Endodermal cell (in vitro differentiated cells): Measurements from ENCODE around the gene VN1R4. TPM values are rescaled to one million over a fixed set of nuclear protein-coding genes. Genes with fewer than 3 reads are reported as not detected.
"Not testable (repeated sequence)": the region's sequence is repeated elsewhere in the genome, so short reads cannot be mapped to it uniquely, and the experiment has no call there.

Source experiments
- DNase-seq: peaks from one replicate; pipeline ENCODE4 v3.0.0-alpha.2; 2017
- H3K27ac ChIP-seq: 2 replicates; pipeline ENCODE4 v1.5.1; 2013; ENCODE audit warnings: mild to moderate bottlenecking, low read depth, low read length, moderate library complexity
- H3K27me3 ChIP-seq: 2 replicates; pipeline ENCODE4 v1.6.1; 2013; ENCODE audit warnings: mild to moderate bottlenecking, low read length, moderate library complexity; ENCODE audit not compliant: insufficient read depth, control insufficient read depth, poor library complexity, severe bottlenecking
- H3K36me3 ChIP-seq: 2 replicates; pipeline ENCODE4 v1.7.0; 2013; ENCODE audit warnings: mild to moderate bottlenecking, low read length, moderate library complexity; ENCODE audit not compliant: control insufficient read depth, insufficient read depth
- H3K4me1 ChIP-seq: one replicate; pipeline ENCODE4 v1.7.0; 2013; ENCODE audit warnings: low read length; ENCODE audit not compliant: control insufficient read depth, insufficient read depth
- H3K4me3 ChIP-seq: 2 replicates; pipeline ENCODE4 v1.5.1; 2013; ENCODE audit warnings: mild to moderate bottlenecking, low read length, moderate library complexity
- H3K9ac ChIP-seq: 2 replicates; pipeline ENCODE4 v1.6.1; 2013; ENCODE audit warnings: mild to moderate bottlenecking, low read length, moderate library complexity; ENCODE audit not compliant: poor library complexity, severe bottlenecking; ENCODE audit errors: extremely low read depth
- H3K9me3 ChIP-seq: 2 replicates; pipeline ENCODE4 v1.6.1; 2013; ENCODE audit warnings: mild to moderate bottlenecking, low read length, moderate library complexity; ENCODE audit not compliant: control insufficient read depth
- H3K27ac Mint-ChIP-seq: 2 replicates; pipeline ENCODE4 v1.8.0; 2020; ENCODE audit warnings: mixed read lengths
- H3K27me3 Mint-ChIP-seq: 2 replicates; pipeline ENCODE4 v1.8.0; 2021; ENCODE audit warnings: mild to moderate bottlenecking, mixed read lengths; ENCODE audit not compliant: insufficient read depth
- H3K36me3 Mint-ChIP-seq: 2 replicates; pipeline ENCODE4 v1.8.0; 2020; ENCODE audit warnings: low read depth, mixed read lengths
- H3K4me1 Mint-ChIP-seq: 2 replicates; pipeline ENCODE4 v1.8.0; 2020; ENCODE audit warnings: mixed read lengths
- H3K4me3 Mint-ChIP-seq: 2 replicates; pipeline ENCODE4 v1.8.0; 2020; ENCODE audit warnings: mild to moderate bottlenecking, moderate library complexity, mixed read lengths
- H3K9me3 Mint-ChIP-seq: 2 replicates; pipeline ENCODE4 v1.8.0; 2020; ENCODE audit warnings: mild to moderate bottlenecking, mixed read lengths
- CTCF ChIP-seq: fragments of 200-600 bp; sonication (generic); conservative IDR thresholded peaks from 2 replicates; pipeline ENCODE4 v1.5.0; 2021; ENCODE audit warnings: antibody characterized with exemption, mild to moderate bottlenecking
- WGBS, 2 experiments: methylation state at CpG; one replicate each; pipeline versions ENCODE4 v1.1.5 to v1.1.7; 2013; ENCODE audit warnings: missing lambda C conversion rate in 2 of 2, mixed read lengths in 1 of 2; ENCODE audit not compliant: insufficient coverage in 1 of 2, insufficient read length in 1 of 2; 5-methylcytosine and 5-hydroxymethylcytosine counted together
- total RNA-seq, 2 donors: library from RNA; stranded (reverse); fragmentation: NEBNext Ultra II Directional in 1 of 2; extraction: Animal tissue kit (Norgen Biotek cat#: 25700) in 1 of 2; gene quantifications; 2 replicates in 1 of 2; 3 replicates in 1 of 2; pipeline ENCODE4 v1.2.1, GENCODE V29; 2021

Gene VN1R4
- total RNA-seq, 2 donors from 2014 or later: not detected

GRCh38 chr19:53285087-53285486, 17.6 kb upstream of the VN1R4 start:
- no peak for DNase-seq
- Mint-ChIP-seq H3K4me3 (no peak overlapping the region), H3K9me3 (peaks cover 3% of the 10 kb centered on the region), H3K36me3 (no peaks in the 10 kb centered on the region), H3K27me3 (peaks cover 4% of the 10 kb centered on the region), H3K27ac (no peak overlapping the region), H3K4me1 (no peaks in the 10 kb centered on the region)
- WGBS, 2 experiments: 13 to 41% methylated on average over 1 to 2 of the region's 4 CpGs
- H3K27me3 ChIP-seq: no peaks in the 10 kb centered on the region
- TF ChIP-seq CTCF: no peak
- no peak overlapping the region for H3K4me3 ChIP-seq
- no peak overlapping the region for H3K9ac ChIP-seq
- H3K4me1 ChIP-seq: no peaks in the 10 kb centered on the region
- no peaks in the 10 kb centered on the region for H3K36me3 ChIP-seq
- H3K9me3 ChIP-seq: no peaks in the 10 kb centered on the region
- no peak overlapping the region for H3K27ac ChIP-seq

- H3K4me1 Mint-ChIP-seq, H3K36me3 ChIP-seq, H3K27ac ChIP-seq, H3K36me3 Mint-ChIP-seq, H3K4me1 ChIP-seq, H3K9ac ChIP-seq, H3K27me3 Mint-ChIP-seq, H3K9me3 ChIP-seq, H3K27me3 ChIP-seq, H3K9me3 Mint-ChIP-seq, H3K4me3 ChIP-seq, H3K4me3 Mint-ChIP-seq, H3K27ac Mint-ChIP-seq: not testable (repeated sequence)
- WGBS, 2 experiments: 100% methylated on average over 1 of the region's 8 CpGs; no CpG with 5 or more reads in 1 of the 2 experiments
- DNase-seq: peak; percentile 69
- TF ChIP-seq CTCF: peak; percentile 53
These were observed 14.4 kb upstream of the VN1R4 start for GRCh38 chr19:53281947-53282346.

- DNase-seq: no peak
- Histone ChIP-seq H3K4me1 (no peaks in the 10 kb centered on the region), H3K9ac (no peak overlapping the region), H3K27ac (no peak overlapping the region), H3K9me3 (peaks cover 11% of the 10 kb centered on the region), H3K27me3 (no peaks in the 10 kb centered on the region), H3K4me3 (no peak overlapping the region), H3K36me3 (no peaks in the 10 kb centered on the region)
- TF ChIP-seq CTCF: no peak
- H3K4me3 Mint-ChIP-seq: no peak overlapping the region
- H3K27me3 Mint-ChIP-seq: peaks cover 23% of the 10 kb centered on the region
- 100% methylated on average over 1 of the region's 2 CpGs; no CpG with 5 or more reads in 1 of the 2 experiments for WGBS, 2 experiments
- H3K4me1 Mint-ChIP-seq: no peaks in the 10 kb centered on the region
- no peak overlapping the region for H3K27ac Mint-ChIP-seq
- peaks cover 21% of the 10 kb centered on the region for H3K9me3 Mint-ChIP-seq
- no peaks in the 10 kb centered on the region for H3K36me3 Mint-ChIP-seq
These were observed 8.0 kb upstream of the VN1R4 start for GRCh38 chr19:53275480-53275879.
